Measurements from ENCODE around the gene FNIP2. TPM values are rescaled to one million over a fixed set of nuclear protein-coding genes. Genes with fewer than 3 reads are reported as not detected.

Gene FNIP2
- total and polyA plus RNA-seq, 2 donors (not counting 1 experiment from before 2014, with no cell fraction given), result 0.03 to 0.17 TPM

GRCh38 chr4:158861766-158862165 lies 92.9 kb downstream of the FNIP2 start:
- Mint-ChIP-seq H3K4me3 (no peak overlapping the region), H3K27ac (no peak overlapping the region), H3K27me3 (peaks cover 20% of the 10 kb centered on the region), H3K4me1 (peaks cover 3% of the 10 kb centered on the region), H3K9me3 (ENCODE audit: insufficient read depth) (no peaks in the 10 kb centered on the region)
- Histone ChIP-seq H3K9ac (ENCODE audit: low read length) (no peak overlapping the region), H3K79me2 (ENCODE audit: control insufficient read depth, insufficient read depth, low read length) (no peaks in the 10 kb centered on the region), H3K4me2 (replicated peaks; ENCODE audit: low read depth, low read length, poor library complexity, severe bottlenecking) (no peak overlapping the region), H3K27ac (ENCODE audit: low read length in 2 of 2) (no peak overlapping the region), H2AFZ (ENCODE audit: insufficient read depth, low read depth, low read length, poor library complexity, severe bottlenecking) (no peak overlapping the region), H4K20me1 (ENCODE audit: control insufficient read depth, insufficient read depth, low read length, poor library complexity, severe bottlenecking) (no peaks in the 10 kb centered on the region), H3K27me3 (replicated peaks in 1 of 4; ENCODE audit: control extremely low read depth in 1 of 4, control insufficient read depth in 3 of 4, insufficient read depth in 4 of 4, low read length in 3 of 4) (peaks cover 0 to 5% (median 3%) of the 10 kb centered on the region in 4 experiments), H3K4me3 (ENCODE audit: control extremely low read depth in 1 of 5, extremely low read depth in 1 of 5, insufficient read depth in 1 of 5, low read depth in 2 of 5, low read length in 4 of 5) (no peak overlapping the region), H3K36me3 (replicated peaks in 1 of 2; ENCODE audit: control extremely low read depth in 1 of 2, control insufficient read depth in 1 of 2, extremely low read depth in 1 of 2, insufficient read depth in 2 of 2, low read length in 1 of 2) (no peaks in the 10 kb centered on the region), H3K4me1 (ENCODE audit: control insufficient read depth in 2 of 2, insufficient read depth in 2 of 2, low read length in 2 of 2) (no peaks in the 10 kb centered on the region), H3K9me3 (ENCODE audit: control extremely low read depth in 1 of 3, control insufficient read depth in 2 of 3, insufficient read depth in 1 of 3, low read length in 2 of 3) (no peaks in the 10 kb centered on the region)
- no peak for TF ChIP-seq CTCF (IDR thresholded peaks at IDR 0.05)
- no peak for TF ChIP-seq EZH2 (IDR thresholded peaks at IDR 0.05; ENCODE audit: borderline replicate concordance, insufficient read depth, low read depth, low read length, poor library complexity, severe bottlenecking)
- CTCF ChIA-PET, result interaction anchor here (1.5 to 3.0 kb wide), 4 partner anchors 10 to 341 kb away, joined by 5 to 18 read pairs (median 6); no protein-coding TSS in a partner anchor
- ATAC-seq (ENCODE audit: low read depth), result no peak
- POLR2A ChIA-PET, result no interaction called here
- DNase-seq, result no peak
- WGBS (ENCODE audit: insufficient coverage), result no CpG with 5 or more reads among the region's 3 CpGs
- intact Hi-C loops (cut with micrococcal nuclease), result no loop called here

- no peak overlapping the region for H3K4me3 ChIP-seq (ENCODE audit: control extremely low read depth in 1 of 5, extremely low read depth in 1 of 5, insufficient read depth in 1 of 5, low read depth in 2 of 5, low read length in 4 of 5)
- H3K27me3 ChIP-seq (replicated peaks in 1 of 4; ENCODE audit: control extremely low read depth in 1 of 4, control insufficient read depth in 3 of 4, insufficient read depth in 4 of 4, low read length in 3 of 4), result peaks cover 0 to 5% (median 3%) of the 10 kb centered on the region in 4 experiments
- no peak overlapping the region for H3K27ac Mint-ChIP-seq
- intact Hi-C loops (cut with micrococcal nuclease), result no loop called here
- H3K9me3 ChIP-seq (ENCODE audit: control extremely low read depth in 1 of 3, control insufficient read depth in 2 of 3, insufficient read depth in 1 of 3, low read length in 2 of 3), result no peaks in the 10 kb centered on the region
- no peak overlapping the region for H3K4me3 Mint-ChIP-seq
- H3K4me1 Mint-ChIP-seq, result peaks cover 3% of the 10 kb centered on the region
- ATAC-seq (ENCODE audit: low read depth) (no peak), DNase-seq (no peak)
- peaks cover 27% of the 10 kb centered on the region for H3K27me3 Mint-ChIP-seq
- no peak overlapping the region for H3K4me2 ChIP-seq (replicated peaks; ENCODE audit: low read depth, low read length, poor library complexity, severe bottlenecking)
- TF ChIP-seq EZH2 (IDR thresholded peaks at IDR 0.05; ENCODE audit: borderline replicate concordance, insufficient read depth, low read depth, low read length, poor library complexity, severe bottlenecking) (no peak), CTCF (IDR thresholded peaks at IDR 0.05) (no peak)
- POLR2A ChIA-PET, result no interaction called here
- H3K79me2 ChIP-seq (ENCODE audit: control insufficient read depth, insufficient read depth, low read length), result no peaks in the 10 kb centered on the region
- no peaks in the 10 kb centered on the region for H3K4me1 ChIP-seq (ENCODE audit: control insufficient read depth in 2 of 2, insufficient read depth in 2 of 2, low read length in 2 of 2)
- no peaks in the 10 kb centered on the region for H3K36me3 ChIP-seq (replicated peaks in 1 of 2; ENCODE audit: control extremely low read depth in 1 of 2, control insufficient read depth in 1 of 2, extremely low read depth in 1 of 2, insufficient read depth in 2 of 2, low read length in 1 of 2)
- no peaks in the 10 kb centered on the region for H3K9me3 Mint-ChIP-seq (ENCODE audit: insufficient read depth)
- CTCF ChIA-PET, result interaction anchor here (0.9 to 3.0 kb wide), 3 partner anchors 12 to 339 kb away, joined by 3 to 18 read pairs (median 6); no protein-coding TSS in a partner anchor
- 100% methylated on average over 1 of the region's 5 CpGs for WGBS (ENCODE audit: insufficient coverage)
- H2AFZ ChIP-seq (ENCODE audit: insufficient read depth, low read depth, low read length, poor library complexity, severe bottlenecking), result no peak overlapping the region
- H3K9ac ChIP-seq (ENCODE audit: low read length), result no peak overlapping the region
- H4K20me1 ChIP-seq (ENCODE audit: control insufficient read depth, insufficient read depth, low read length, poor library complexity, severe bottlenecking), result no peaks in the 10 kb centered on the region
- no peak overlapping the region for H3K27ac ChIP-seq (ENCODE audit: low read length in 2 of 2)
Measured at GRCh38 chr4:158863296-158863695, 94.5 kb downstream of the FNIP2 start.
